ENCODE measurements around the gene ZCCHC14.

GRCh38 chr16:87484487-87485331 is 8.1 kb downstream of the ZCCHC14 start:
- TF ChIP-seq POLR2A (IDR thresholded peaks at IDR 0.05) (no peak), CTCF (IDR thresholded peaks at IDR 0.05) (no peak)
